ENCODE measurements around the gene CSTF1.
A peak's percentile ranks its signal among the peaks of the same experiment; 100 is the strongest.

Gene CSTF1

DNA sequence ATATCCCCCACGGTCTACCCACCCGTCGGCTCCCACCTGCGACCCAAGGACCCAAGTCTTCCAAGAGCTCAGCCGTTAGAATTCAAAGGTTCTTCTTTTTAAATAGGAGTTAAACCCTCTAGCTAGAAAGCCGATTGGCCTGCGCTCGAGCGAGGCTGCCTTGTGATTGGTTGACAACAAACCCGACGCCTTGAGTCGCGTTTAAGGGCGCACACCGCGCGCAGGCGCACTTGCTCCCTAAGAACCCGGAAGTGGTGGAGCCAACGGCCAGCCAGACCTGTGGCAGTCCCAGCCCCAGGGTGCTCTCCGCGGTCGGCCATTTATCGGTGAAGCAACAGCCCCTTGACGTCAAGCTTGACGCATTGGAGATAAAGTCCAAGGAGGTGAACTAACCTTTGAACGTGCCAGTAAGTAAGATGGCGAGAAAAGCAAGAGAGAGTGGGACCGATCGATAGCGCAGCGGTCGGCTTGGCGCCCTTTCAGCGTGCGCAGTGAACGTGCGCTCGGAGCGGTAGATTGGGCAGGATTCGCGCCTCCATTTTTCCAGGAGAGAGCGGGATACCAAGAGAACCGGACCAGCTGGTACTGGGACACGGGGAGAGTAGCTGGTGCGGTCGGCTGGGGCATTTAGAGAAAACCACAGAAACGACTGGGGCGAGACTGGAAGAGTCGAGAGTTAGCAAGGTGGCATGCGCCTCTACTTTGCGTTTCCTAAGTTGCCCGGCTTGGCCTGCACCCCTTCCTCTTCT, at the start of gene CSTF1, which contains the start of gene AURKA:
Gene CSTF1 (plus strand): TSS at position 514 of the 749 bp plus-strand sequence. CDS start 2,908 bp downstream, outside the sequence.
Gene AURKA (minus strand): TSS at position 84 of the 749 bp plus-strand sequence. CDS start 4,018 bp downstream, outside the sequence.
- peak; percentile 99 for DNase-seq

DNA sequence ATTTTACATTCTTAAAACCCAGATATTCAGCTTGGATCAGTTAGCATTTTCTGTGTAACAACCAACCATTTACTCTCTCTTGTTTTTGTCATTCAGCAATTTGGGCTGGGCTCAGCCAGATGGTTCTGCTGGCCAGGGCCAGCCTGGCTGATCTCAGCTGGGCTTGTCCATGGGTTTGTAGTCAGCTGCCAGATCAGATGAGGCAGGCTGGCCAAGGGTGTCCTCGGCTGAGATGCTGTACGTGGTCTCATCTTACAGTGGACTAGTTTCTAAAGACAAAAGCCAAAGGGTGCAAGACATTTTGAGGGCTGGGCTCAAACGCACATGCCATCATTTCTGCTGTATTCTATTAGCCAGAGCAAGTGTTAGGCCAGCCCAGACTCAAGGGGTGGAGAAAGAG, 49.7 kb upstream of the CSTF1 start:
- DNase-seq: no peak

DNA sequence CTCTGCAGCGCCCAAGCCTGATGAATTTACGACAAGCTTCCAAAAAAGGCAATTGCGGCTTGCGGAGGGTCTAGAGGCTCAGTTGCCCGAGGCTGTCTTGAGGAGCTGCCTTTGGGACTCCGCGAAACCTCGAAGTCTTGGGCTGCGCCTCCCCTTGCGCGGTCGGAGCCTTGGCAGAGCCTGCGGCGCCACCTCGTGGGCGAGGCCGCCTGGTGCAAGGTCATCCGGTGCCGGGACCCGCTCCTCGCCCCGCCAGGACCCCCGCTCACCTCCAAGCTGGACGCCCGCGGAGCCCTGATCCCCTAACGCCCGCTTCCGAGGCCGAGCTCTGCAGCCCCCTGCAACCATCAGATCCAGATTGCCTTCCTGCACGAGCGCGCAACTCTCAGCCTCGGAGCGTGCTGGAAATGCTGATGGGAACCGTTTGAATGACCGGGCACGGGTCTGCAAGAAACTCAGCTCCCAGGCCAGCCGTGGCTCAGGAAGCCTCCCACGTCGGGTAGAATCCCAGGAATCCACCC, 48.5 kb upstream of the CSTF1 start:
- peak; percentile 29 for DNase-seq

DNA sequence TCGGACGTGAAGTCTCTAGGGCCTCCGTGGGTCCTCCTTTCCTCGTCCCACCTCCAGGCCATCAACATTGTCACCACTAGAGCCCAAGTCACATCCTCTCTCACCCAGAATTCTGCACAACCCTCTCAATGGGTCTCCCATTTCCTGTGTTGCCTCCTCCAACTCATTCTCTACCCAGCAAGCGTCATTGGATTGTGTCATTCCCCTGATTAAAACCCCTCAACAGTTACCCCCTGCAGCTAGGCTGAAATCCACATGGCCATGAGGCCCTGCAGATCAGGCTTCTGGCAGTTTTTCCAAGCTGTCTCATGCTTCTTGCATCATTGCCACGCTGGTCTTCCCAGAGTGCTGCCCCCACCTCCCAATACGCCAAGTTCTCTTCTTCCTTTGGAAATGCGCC, 46.5 kb upstream of the CSTF1 start:
- DNase-seq: no peak

DNA sequence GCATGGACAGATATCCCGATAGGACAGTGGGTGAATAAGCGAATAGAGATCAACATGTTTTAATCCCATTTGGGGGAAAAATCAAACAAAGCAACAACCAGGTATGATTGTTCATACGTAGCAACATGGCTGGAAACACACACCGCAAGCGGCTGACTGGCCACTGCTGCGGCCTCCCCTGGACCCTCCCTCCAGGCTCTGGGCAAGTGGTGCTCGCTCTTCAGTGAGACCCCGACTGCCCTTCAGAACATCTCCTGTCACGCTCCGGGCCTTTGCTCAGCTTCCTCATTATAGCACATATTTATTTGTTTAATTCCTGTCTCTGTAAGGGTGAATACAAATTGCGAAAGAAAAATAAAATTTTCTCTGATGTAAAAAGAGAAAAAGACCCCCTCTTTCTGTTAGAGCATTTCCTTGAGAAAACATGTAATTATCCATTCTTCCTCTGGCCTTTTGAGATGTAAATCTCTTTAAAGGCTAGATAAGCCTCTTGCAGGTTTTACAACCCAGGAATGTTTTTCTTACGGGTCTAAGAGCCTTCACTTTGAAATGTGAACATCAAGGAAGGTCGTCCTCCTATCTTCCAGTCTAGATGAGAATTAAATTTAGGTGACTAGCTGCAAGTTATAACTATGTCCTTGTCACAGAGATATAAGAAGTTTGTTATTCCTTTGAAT, 44.7 kb upstream of the CSTF1 start:
- no peak for DNase-seq

DNA sequence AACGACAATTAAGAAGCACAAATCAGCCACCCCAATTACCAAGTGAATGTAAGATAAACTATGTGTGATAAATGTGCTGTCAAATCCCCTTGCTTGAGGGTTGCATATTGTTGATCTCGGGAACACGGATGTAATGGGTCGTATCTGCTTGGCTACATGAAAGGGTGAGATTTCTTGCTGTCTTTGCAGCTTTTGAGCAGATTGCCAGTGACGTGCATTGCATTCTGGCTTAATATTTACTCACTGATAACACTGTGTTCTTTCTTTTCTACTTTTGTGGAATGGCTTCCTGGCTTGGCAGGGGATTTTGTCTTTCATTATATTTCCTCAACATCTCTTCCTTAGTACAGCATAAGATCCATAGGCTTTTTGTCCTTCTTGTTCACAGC, 44.1 kb upstream of the CSTF1 start:
- DNase-seq: no peak

DNA sequence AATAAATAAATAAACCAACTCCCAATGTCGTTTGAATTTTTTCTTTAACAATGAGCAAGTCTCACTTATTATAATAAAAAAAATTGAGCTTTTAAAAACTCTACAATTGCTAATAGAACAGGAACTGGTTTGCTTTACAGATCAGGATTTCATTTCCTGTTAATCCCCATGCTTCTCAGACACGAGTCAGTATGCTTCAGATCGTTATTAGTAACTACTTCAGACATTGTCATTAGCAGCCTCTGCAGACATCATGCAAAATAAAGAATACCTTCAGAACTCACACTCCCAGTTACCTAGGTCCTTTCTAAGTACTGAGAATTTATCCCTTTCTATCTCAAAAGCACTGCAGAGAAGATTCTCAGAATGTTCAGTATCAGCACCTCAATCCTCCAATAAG, 43.7 kb upstream of the CSTF1 start:
- no peak for DNase-seq

DNA sequence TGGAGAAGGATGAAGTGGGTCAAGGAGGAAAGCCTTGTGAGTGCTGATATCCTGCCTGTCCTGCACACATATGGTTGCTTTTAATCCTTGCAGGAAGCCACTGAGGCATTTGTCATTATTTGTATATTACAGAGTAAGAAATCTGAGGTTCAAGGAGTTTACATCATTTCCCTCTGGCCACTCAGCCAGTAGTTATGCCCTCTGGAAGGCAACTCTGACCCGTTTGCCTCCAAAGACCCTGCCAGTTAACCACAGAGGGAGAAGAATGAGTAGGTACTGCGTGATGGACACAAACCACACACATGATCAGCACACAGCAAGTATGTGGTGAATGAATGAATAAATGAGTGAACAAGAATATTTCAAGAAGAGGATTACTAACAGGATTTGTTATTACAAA, 41.6 kb upstream of the CSTF1 start:
- no peak for DNase-seq

DNA sequence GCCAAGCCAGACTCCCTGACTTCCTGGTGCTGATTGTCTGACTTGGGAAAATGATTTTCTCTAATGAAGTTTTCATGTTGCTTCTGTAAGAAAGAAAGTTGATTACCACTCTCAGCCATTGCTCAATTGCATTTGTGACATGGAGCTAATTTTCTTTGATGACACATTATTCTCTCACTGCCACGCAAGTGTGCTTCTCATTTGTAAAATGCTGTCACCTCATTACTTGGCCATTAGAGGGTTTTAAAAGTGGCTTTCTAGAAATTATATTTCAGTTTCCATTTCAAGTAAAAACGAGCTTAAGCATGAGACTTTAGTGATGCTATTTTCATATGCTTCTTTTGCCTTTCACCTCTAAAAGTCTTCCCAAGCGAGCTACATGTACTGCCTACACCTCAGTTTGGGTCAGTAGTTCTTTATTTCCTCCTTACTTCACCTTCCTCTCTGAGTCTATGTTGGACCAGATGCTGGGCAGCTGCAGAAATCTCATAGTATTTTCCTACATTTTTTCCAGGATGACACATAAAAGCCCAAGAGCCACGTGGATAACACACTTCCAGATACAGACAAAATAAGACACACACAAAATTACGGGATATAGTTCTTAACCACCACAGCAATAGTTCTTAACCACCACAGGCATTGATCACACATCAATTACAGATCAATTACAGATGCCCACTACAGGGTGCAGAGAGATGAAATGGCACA, 39.9 kb upstream of the CSTF1 start:
- DNase-seq: no peak

DNA sequence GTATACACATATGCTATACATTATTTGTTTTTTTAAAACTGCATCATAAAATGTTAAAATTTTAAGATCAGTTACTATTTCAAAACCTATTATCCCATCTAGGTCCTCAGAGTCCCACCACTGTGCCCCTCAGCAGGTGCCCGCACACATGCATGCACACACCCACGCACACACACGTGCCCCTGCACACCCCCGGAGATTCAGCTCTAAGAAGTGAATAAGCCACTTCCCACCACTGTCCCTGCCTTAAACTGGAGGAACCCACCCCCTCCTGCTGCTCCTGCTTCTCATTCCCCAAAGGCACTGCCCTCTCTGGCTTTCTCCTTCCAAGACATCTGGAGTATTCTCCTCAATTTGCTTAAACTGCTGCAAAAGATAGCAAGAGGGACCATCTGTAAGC, 39.1 kb upstream of the CSTF1 start:
- no peak for DNase-seq

DNA sequence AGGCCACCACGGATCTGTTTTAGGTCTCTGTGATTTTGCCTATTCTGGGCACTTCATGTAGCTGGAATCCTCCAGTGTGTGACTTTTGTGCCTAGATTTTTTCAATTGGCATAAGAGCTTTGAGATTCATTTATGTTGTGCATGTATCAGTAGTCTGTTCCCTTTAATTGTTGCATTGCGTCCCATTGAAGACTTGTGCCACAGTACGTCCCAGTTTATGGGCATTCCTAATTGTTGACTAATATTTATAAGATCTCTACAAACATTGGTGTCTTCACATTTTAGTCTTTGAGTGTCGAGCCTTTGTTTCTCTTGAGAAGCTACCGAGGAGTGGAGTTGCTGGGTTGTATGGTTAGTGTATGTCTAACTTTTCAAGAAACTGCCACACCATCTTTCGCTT, 34.4 kb upstream of the CSTF1 start:
- no peak for DNase-seq

DNA sequence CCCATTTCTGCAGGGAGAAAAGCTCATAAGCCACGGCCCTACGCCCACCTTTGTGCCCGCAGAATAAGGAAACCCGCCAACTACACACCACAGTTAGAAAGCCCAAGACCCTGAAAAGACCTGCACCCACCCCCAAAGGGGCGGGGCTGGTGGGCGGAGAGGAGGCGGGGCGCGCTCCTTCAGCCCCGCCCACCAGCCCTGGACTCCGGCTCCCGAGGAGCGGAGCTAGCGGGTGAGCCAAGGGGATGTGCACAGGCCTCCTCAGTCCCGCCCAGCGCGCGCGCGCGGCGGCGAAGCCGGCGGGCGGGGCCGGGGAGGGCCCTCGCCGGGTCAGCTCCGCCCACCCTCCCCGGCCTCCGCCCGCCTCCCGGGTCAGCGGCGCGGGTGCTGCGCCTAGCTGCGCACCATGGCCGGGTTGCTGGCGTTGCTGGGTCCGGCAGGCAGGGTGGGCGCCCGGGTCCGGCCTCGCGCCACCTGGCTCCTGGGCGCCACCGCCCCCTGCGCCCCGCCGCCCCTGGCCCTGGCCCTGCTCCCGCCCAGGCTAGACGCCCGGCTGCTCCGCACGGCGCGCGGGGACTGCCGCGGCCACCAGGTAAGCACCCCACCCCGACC, 33.7 kb upstream of the CSTF1 start, which contains the start of gene FAM210B:
Gene FAM210B (plus strand): TSS at position 375 of the 612 bp plus-strand sequence. CDS start 32 bp downstream, at position 407.
- peak; percentile 82 for DNase-seq

DNA sequence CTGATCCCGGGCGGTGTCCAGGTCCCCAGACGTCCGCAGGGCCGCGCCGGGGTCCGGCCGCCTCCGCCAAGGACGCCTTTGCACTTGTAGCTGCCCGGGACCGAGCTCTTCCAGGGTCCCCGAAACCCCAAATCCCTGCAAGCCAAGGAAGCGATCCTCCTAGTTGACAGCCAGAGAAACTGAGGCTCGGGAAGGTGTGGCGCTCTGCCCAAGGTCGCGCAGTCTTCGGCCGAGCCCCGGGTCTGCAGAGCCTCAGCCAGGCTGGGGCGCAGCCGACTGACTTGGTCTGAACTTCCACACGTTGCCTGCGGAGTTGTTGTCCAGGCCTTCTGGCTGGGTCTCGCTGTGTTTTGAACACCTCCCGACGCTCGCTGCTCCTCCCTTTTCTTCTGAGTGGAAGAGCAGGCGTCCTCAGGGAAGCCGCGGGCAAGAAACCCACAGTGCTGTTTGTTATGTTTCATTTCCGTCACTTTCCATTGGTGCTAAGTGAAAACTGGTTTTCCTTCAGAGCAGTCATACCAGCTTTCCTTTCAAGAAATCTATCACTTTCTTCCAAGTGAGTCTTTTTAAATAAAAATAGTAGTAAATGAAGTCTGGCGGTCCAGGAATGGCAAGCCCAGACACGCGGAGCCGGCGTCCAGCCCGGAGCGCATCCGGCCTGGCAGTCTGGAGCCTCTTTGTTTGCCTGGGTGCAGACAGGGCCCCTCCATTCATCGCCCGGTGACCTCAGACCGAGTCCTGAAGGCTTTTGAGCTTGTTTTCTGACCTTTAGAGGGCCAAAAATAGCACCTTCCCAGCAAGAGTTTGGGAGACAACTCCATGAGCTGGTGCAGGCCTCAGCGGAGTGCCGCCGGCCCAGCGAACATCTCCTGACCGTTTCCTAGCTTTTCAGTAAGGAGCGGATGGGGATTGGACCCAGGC, 33.0 kb upstream of the CSTF1 start:
- DNase-seq: peak; percentile 15

DNA sequence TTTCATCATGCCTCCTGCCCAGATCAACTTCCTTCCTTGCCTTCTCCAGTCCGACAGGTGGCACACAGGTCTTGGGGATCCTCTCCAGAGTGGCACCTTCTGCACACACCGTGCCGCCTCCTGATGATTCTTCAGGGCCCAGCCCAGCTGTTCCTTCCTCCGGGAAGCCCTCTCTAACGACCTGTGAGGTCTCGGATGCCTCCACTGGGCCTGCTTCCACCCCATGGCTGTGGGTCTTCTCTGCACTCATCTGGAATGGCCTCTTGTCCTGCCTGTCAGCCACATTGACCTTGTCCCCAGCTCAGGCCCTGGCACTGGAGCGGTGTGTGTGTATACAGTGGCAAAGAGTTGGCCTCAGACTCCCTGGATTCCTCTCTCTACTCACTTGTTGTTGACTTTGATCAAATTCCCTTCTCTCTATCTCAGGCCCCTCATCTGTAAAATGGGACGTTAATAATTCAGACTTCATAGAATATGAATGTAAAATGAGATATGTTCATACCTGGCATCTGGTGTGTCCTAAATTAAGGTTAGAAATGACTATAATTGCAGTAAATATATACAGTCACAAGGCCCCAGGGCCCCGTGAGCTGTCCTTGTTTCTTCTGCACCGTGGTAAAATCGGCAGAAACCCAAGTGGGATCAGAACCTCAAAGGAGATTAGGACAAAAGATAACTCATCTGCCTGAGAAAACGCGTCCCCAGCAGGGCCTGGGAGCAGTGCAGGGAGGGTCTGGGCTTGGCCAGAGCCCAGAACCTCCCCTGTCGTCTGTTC, 32.1 kb upstream of the CSTF1 start:
- no peak for DNase-seq

DNA sequence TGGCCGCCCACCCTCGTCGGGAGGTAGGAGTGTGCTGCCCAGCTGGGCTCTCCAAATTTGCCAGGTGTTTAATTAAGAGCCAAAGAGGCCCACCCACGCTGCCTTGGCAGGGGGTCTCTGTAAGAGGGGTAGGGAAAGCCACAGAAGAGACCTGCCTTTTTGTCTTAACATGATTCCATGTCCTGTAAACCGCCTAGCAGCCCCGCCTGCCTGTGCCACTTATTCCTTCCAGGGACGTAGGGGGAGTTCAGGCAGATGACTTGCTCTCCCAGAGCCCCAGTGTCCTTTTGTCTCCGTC, 31.6 kb upstream of the CSTF1 start:
- no peak for DNase-seq

DNA sequence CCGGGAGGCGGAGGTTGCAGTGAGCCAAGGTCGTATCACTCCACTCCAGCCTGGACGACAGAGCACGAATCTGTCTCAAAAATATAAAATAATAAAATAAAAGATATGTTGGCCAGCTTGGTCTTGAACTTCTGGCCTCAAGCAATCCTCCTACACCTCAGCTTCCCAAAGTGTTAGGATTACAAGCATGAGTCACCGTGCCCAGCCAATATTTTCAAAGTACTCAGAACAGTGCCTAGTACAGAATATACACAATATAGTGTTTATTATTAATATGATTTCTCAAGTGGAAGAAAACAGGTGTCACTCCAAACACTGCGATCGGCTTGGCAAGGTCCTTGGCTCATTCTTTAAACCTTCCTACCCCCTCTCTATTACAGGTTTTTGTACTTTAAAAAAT, 30.5 kb upstream of the CSTF1 start:
- DNase-seq: no peak

DNA sequence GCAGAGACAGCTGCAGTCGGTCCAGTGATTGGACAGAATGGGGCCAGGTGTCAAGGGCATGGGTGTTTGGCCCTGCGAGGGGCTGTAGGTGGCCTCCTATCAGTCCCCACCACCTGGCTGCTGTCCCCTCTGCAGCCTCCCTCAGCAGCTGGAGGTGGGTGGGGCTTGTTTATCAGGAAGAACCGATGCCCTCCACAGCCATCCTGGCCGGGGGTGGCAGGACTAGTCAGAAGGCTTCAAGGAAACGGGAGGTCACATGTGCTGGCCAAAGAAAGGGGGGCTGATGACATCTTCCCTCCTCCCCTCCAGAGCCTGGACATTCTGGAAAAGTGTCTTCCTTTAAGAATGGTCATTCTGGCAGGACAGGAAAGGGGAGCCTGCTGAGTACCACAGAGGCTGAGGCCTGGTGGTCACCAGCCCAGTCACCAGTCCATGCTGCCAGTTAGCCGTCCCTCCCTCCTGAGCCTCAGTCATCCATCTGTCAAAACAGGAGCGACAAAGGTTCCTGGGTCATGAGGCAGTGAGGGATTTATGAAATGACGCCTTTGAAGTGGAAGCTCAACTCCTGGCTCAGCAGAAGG, 29.5 kb upstream of the CSTF1 start:
- no peak for DNase-seq

DNA sequence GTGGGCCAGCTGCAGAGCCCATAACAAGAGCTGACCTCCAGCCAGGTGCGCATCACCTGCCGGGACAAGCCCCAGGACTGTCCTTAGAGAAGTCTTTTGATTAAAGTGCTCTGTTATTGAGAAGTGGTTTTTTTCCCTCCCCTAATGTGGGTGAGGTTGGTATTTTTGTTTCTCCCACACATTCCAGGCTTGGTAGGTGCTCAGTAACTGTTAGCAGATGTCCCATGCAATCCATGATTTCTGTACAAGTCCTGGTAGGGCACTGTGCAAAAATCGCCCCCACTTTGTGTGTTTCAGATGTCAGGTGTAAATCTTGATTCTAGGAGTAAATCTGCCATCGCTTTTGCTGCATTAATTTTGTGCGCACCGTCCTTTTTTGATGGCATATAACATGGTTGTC, 29.0 kb upstream of the CSTF1 start:
- DNase-seq: no peak

DNA sequence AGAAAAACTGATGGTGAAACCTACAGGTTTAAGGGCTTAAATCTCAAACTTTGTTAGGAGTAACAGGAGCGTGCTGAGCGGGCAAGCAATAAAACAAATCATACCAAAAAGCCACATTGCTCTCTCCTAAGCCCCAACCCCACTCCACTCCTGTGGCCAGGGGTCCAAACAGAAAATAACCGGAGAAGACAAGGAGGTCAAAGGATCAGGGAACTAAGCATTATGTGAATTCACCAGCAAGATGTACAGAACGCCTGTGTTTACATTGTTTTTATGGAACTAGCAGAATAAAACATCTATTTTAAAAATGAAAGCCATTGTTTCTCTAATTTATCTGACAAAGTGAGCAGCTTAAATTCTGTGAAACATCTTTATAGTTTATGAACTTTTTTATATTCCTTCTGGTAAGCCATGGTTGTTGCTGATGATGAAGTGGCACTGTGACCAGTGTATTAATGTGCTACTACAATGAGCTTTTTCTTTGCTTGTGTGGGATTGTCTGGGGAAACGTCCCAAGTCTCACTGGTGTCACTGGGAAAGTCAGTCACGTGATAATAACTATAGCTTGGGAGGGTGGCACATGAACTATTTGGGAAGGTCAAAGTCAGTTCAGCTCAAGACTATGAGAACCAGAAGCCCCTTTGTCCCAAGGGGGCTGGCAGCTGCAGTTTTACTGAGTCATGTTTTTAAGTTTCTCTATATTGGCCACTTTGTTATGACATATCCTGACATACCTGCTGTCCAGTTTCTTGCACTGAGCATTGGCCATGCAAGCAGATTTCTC, 23.9 kb upstream of the CSTF1 start:
- no peak for DNase-seq

DNA sequence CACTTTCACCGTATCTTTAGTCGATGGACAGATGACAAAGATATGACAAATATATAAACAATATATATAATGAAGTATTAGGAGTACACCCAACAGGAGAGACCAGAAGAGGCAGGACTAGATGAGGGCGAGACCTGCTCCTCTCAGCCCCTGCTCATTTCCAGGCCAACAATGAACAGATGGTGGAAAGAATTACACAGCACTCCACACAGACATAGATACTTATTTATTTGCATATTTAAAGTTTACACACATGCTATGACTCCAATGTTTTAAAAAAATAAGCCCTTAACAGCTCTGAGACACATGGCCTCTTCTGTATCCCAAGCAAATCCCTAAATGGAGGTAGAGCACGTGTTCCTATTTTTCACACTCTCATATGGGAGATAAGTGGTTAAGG, 23.3 kb upstream of the CSTF1 start:
- DNase-seq: no peak
